RWPE2 (cell line): ENCODE data around the gene RACK1.

Experiments used
- ATAC-seq: fragments of 200-7000 bp; cut with Tn5 transposase; 3 replicates; pipeline ENCODE4 v1.9.1; 2021; ENCODE audit warnings: low read depth
- DNase-seq: peaks from one replicate; pipeline ENCODE4 v3.0.0-alpha.2; 2020; ENCODE audit warnings: low spot score
- H3K27ac ChIP-seq: fragments of 450-650 bp; 2 replicates; pipeline ENCODE4 v1.5.1; 2017; ENCODE audit warnings: mild to moderate bottlenecking; ENCODE audit not compliant: poor library complexity, severe bottlenecking
- H3K27me3 ChIP-seq: fragments of 250-450 bp; sonication (Bioruptor Pico); 2 replicates; pipeline ENCODE4 v1.5.1; 2021; ENCODE audit warnings: mild to moderate bottlenecking, moderate library complexity; ENCODE audit not compliant: insufficient read depth, poor library complexity, severe bottlenecking
- H3K36me3 ChIP-seq: fragments of 250-450 bp; sonication (Bioruptor Pico); 2 replicates; pipeline ENCODE4 v1.5.1; 2020; ENCODE audit warnings: low read depth, mild to moderate bottlenecking, moderate library complexity
- H3K4me1 ChIP-seq: fragments of 250-450 bp; sonication (Bioruptor Pico); 2 replicates; pipeline ENCODE4 v1.5.1; 2021; ENCODE audit warnings: mild to moderate bottlenecking, moderate library complexity; ENCODE audit not compliant: insufficient read depth, poor library complexity, severe bottlenecking
- H3K4me3 ChIP-seq: fragments of 250-450 bp; sonication (Bioruptor Pico); 2 replicates; pipeline ENCODE4 v1.5.1; 2021; ENCODE audit warnings: mild to moderate bottlenecking, moderate library complexity; ENCODE audit not compliant: severe bottlenecking
- H3K9me3 ChIP-seq: fragments of 250-450 bp; sonication (Bioruptor Pico); 2 replicates; pipeline ENCODE4 v1.5.1; 2021; ENCODE audit warnings: mild to moderate bottlenecking, moderate library complexity; ENCODE audit not compliant: severe bottlenecking
- TF ChIP-seq, protein P1 (sequence below): fragments of 450-650 bp; IDR thresholded peaks from one replicate; pipeline ENCODE4 v1.5.1; 2017; ENCODE audit warnings: mild to moderate bottlenecking, moderate library complexity; ENCODE audit not compliant: poor library complexity, severe bottlenecking

RACK1 gene

DNA sequence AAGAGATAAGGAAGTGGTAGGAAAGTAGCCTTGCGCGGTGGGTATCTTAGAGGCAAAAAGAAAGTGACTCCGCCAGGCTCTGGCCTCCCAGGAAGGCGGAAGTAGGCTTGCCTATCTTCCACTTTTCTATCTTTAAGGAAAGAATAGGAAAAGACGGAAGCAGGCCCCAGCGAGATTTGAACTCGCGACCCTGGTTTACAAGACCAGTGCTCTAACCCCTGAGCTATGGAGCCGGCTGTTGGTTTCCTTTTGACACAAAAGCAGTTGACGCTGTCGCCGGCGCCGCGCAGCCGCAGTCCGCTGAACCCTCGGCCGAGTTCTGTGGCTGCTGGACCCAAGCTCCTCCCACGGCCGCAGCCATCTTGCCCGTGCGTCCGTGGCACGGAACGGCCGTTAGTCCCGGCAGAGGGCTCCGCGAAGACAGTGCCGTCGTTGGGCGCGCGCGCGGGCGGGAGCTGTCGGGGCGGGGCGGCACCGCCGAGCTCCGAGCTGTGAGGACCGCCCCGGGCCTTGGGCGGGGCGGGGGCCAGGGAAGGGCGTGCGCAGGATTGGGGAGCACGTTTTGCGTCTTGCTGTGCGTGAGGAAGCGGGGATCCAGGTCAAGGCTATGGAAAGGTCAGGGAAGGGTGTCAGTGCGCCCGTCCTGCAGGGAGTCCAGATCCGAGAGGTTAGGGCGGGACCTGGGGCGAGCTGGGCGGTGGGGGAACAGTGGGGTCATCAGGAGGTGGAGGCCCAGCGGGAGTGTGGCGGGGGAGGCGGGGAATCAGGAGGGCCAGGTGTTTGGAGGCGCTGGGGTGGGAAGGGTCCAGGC, 52.0 kb downstream of the RACK1 start:
- Histone ChIP-seq H3K4me1 (peaks cover 12% of the 10 kb centered on the region), H3K36me3 (0 out of 2 replicates have a peak, but pooled peaks cover 3% of the 10 kb centered on the region), H3K4me3 (peak overlapping the region; percentile 68), H3K9me3 (no peaks in the 10 kb centered on the region), H3K27ac (peak overlapping the region; percentile 66), H3K27me3 (no peaks in the 10 kb centered on the region)
- peak; percentile 65 for ATAC-seq
- TF ChIP-seq, protein P1, sequence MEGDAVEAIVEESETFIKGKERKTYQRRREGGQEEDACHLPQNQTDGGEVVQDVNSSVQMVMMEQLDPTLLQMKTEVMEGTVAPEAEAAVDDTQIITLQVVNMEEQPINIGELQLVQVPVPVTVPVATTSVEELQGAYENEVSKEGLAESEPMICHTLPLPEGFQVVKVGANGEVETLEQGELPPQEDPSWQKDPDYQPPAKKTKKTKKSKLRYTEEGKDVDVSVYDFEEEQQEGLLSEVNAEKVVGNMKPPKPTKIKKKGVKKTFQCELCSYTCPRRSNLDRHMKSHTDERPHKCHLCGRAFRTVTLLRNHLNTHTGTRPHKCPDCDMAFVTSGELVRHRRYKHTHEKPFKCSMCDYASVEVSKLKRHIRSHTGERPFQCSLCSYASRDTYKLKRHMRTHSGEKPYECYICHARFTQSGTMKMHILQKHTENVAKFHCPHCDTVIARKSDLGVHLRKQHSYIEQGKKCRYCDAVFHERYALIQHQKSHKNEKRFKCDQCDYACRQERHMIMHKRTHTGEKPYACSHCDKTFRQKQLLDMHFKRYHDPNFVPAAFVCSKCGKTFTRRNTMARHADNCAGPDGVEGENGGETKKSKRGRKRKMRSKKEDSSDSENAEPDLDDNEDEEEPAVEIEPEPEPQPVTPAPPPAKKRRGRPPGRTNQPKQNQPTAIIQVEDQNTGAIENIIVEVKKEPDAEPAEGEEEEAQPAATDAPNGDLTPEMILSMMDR, result no peak
- peak; percentile 97 for DNase-seq

GRCh38 chr5:181190711-181191525, 52.8 kb downstream of the RACK1 start:
- peak overlapping the region; percentile 68 for H3K4me3 ChIP-seq
- peak overlapping the region; percentile 66 for H3K27ac ChIP-seq
- TF ChIP-seq, protein P1, result peak; percentile 64
- H3K9me3 ChIP-seq, result no peaks in the 10 kb centered on the region
- H3K36me3 ChIP-seq, result 0 out of 2 replicates have a peak, but pooled peaks cover 3% of the 10 kb centered on the region
- no peaks in the 10 kb centered on the region for H3K27me3 ChIP-seq
- ATAC-seq (peak; percentile 4; the same call in 2 of the 3 replicates), DNase-seq (no peak)
- H3K4me1 ChIP-seq, result peaks cover 12% of the 10 kb centered on the region

DNA sequence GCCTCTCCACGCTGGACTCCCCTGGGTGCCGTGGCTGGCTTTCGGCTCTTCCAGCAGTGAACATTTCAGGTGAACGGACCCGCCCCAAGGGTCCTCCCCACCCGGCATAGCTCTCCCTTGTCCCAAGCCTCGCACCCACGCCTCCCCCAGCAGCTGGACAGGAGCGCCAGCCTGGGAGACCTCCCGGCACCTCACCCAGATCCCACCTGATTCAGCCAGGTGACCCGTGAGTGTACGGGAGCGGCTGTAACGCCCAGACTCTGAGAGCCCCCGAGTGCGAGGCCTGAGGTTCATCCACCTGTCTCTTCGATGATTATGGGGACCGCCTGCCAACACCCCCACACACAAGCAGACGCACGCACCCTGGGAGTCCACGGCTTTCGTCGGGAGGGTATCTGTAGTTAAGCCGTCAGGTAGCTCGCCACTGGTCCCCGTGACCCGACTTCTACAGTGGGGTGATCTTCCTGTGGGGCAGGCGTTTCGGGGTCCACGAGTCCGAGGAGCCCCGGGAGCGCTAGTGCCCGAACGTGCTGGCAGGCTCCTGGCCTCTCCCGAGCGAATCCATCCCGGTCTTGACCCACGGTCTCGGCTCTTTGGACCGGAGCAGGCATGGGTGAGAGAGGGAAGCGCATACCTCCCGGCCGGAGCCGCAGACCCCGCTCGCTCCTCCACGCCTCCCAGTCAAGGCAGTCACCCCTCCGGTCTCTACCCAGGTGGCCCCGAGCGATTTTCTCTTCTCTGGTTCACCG, 53.6 kb downstream of the RACK1 start:
- ATAC-seq (no peak), DNase-seq (peak; percentile 74)
- Histone ChIP-seq H3K9me3 (no peaks in the 10 kb centered on the region), H3K27me3 (no peaks in the 10 kb centered on the region), H3K4me1 (peaks cover 12% of the 10 kb centered on the region), H3K4me3 (peak overlapping the region; percentile 68), H3K27ac (peak overlapping the region; percentile 40), H3K36me3 (0 out of 2 replicates have a peak, but pooled peaks cover 3% of the 10 kb centered on the region)
- TF ChIP-seq, protein P1, result no peak

DNA sequence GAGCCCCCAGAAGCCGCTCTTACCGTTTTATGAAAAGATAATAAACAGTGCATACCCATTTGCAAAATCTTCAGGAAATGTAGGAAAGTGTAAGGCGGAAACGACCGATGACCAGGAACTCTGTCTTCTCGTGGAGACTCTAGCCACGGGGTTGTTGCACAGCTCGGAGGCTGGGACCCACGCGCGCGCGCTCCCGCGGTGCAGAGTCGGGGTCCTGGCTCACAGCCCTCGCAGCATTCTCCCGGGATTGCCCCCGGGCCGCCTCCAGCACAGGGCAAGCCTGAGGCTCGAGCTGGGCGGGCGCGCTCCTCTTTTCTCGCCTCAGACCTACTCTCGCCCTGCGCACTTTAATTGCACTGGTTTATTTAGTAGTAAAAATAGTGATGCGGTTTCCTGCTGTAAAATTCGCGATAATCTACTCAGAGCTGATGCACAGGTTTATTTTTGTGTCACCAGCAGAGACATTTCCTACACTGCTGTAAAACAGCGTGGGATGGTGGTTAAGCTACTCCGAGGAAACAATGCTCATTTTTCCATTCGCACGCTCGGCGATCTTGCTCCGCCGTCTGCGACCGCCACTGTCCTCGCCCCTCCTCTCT, 54.2 kb downstream of the RACK1 start:
- Histone ChIP-seq H3K9me3 (no peaks in the 10 kb centered on the region), H3K4me3 (peak overlapping the region; percentile 68), H3K36me3 (0 out of 2 replicates have a peak, but pooled peaks cover 3% of the 10 kb centered on the region), H3K27ac (peak overlapping the region; percentile 40), H3K4me1 (peaks cover 12% of the 10 kb centered on the region), H3K27me3 (no peaks in the 10 kb centered on the region)
- DNase-seq, result no peak
- TF ChIP-seq, protein P1, result no peak
- peak; percentile 2; the same call in 1 of the 3 replicates for ATAC-seq
